H1 (cell line): Measurements from ENCODE around the gene TMEM185B. TPM values are rescaled to one million over a fixed set of nuclear protein-coding genes. Genes with fewer than 3 reads are reported as not detected.

ENCODE experiments used
- BRCA1 ChIP-seq: IDR thresholded peaks from 2 replicates; pipeline ENCODE4 v1.6.1; 2012; ENCODE audit warnings: low read depth, low read length, improper control_type of control experiment
- CEBPB ChIP-seq: IDR thresholded peaks from 2 replicates; pipeline ENCODE4 v1.6.1; 2012; ENCODE audit warnings: low read depth, low read length
- CHD1 ChIP-seq: IDR thresholded peaks from 2 replicates; pipeline ENCODE4 v1.6.1; 2012; ENCODE audit warnings: low read depth, low read length, improper control_type of control experiment
- CTBP2 ChIP-seq: IDR thresholded peaks from 2 replicates; pipeline ENCODE4 v1.7.0; 2011; ENCODE audit warnings: borderline replicate concordance, mild to moderate bottlenecking, moderate library complexity, mixed read lengths, low read length; ENCODE audit not compliant: insufficient read depth, insufficient read length
- EGR1 ChIP-seq: IDR thresholded peaks from 2 replicates; pipeline ENCODE4 v1.6.1; 2011; ENCODE audit warnings: low read depth, low read length, borderline replicate concordance
- EZH2 ChIP-seq: fragments of 200-600 bp; sonication (generic); IDR thresholded peaks from 2 replicates; pipeline ENCODE4 v1.7.1; 2012; ENCODE audit warnings: low read depth, mild to moderate bottlenecking, moderate library complexity, low read length, inconsistent platforms; ENCODE audit not compliant: severe bottlenecking
- GTF2F1 ChIP-seq: IDR thresholded peaks from 2 replicates; pipeline ENCODE4 v1.6.1; 2012; ENCODE audit warnings: low read depth, low read length, improper control_type of control experiment, borderline replicate concordance
- HDAC2 ChIP-seq, 2 experiments: fragments of 300-600 bp in 1 of 2; sonication (generic) in 1 of 2; IDR thresholded peaks; 2 replicates each; pipeline ENCODE4 v1.6.1; 2011 to 2012; ENCODE audit warnings: low read depth in 2 of 2, low read length in 2 of 2, mild to moderate bottlenecking in 2 of 2, moderate library complexity in 2 of 2, borderline replicate concordance in 1 of 2, inconsistent platforms in 1 of 2
- JUND ChIP-seq: IDR thresholded peaks from 2 replicates; pipeline ENCODE4 v1.6.1; 2011; ENCODE audit warnings: mild to moderate bottlenecking, improper control_type of control experiment, low read length
- KDM1A ChIP-seq: fragments of 200-600, 300-600 bp; sonication (generic); IDR thresholded peaks from 2 replicates; pipeline ENCODE4 v1.7.1; 2016; ENCODE audit warnings: mild to moderate bottlenecking, low read length, borderline replicate concordance
- KDM4A ChIP-seq: IDR thresholded peaks from one replicate; pipeline ENCODE4 v1.7.1; 2012; ENCODE audit warnings: low read depth, mild to moderate bottlenecking, moderate library complexity, low read length, inconsistent platforms; ENCODE audit not compliant: severe bottlenecking
- PHF8 ChIP-seq: fragments of 200-600 bp; sonication (generic); conservative IDR thresholded peaks from 2 replicates; pipeline ENCODE4 v1.7.1; 2012; ENCODE audit warnings: low read depth, mild to moderate bottlenecking, inconsistent platforms, low read length, moderate library complexity
- POU5F1 ChIP-seq: IDR thresholded peaks from 2 replicates; pipeline ENCODE4 v1.6.1; 2011; ENCODE audit warnings: low read depth, mild to moderate bottlenecking, low read length, moderate library complexity
- RBBP5 ChIP-seq: IDR thresholded peaks from 2 replicates; pipeline ENCODE4 v1.7.1; 2012; ENCODE audit warnings: low read depth, mild to moderate bottlenecking, inconsistent platforms, low read length, moderate library complexity, borderline replicate concordance
- SIX5 ChIP-seq: IDR thresholded peaks from 2 replicates; pipeline ENCODE4 v1.6.1; 2011; ENCODE audit warnings: mild to moderate bottlenecking, low read depth, low read length
- TAF7 ChIP-seq: optimal IDR thresholded peaks from 2 replicates; pipeline ENCODE3; 2011; ENCODE audit warnings: low read depth, mild to moderate bottlenecking, inconsistent platforms, low read length, moderate library complexity, borderline replicate concordance
- TBP ChIP-seq: IDR thresholded peaks from 2 replicates; pipeline ENCODE4 v1.6.1; 2011; ENCODE audit warnings: low read depth, low read length, improper control_type of control experiment
- TCF12 ChIP-seq: IDR thresholded peaks from 2 replicates; pipeline ENCODE4 v1.6.1; 2011; ENCODE audit warnings: low read depth, mild to moderate bottlenecking, low read length
- polyA plus RNA-seq, 7 experiments: library from polyadenylated mRNA; depleted of rRNA in 3 of 7; stranded (reverse) in 5 of 7; unstranded in 2 of 7; fragments of >200 nt in 5 of 7; fragments of 200-250 nt in 2 of 7; gene quantifications; 1 replicate in 5 of 7; 2 replicates in 1 of 7; 4 replicates in 1 of 7; pipeline versions ENCODE4 v1.2.1 to v1.2.3, GENCODE V29; 2011 to 2013; ENCODE audit warnings: missing spikeins in 2 of 7, mixed read lengths in 2 of 7
- total RNA-seq: library from RNA; stranded (reverse); fragmentation: NEBNext Ultra II Directional; extraction: Animal tissue kit (Norgen Biotek cat#: 25700); gene quantifications from 2 replicates; pipeline ENCODE4 v1.2.1, GENCODE V29; 2021
- TF ChIP-seq, protein P1 (sequence below): IDR thresholded peaks from 2 replicates; pipeline ENCODE4 v1.6.1; 2012; ENCODE audit warnings: low read length, inconsistent platforms
- TF ChIP-seq, protein P2 (sequence below): IDR thresholded peaks from 2 replicates; pipeline ENCODE4 v1.6.1; 2012; ENCODE audit warnings: inconsistent platforms
- TF ChIP-seq, protein P3 (sequence below): IDR thresholded peaks from 2 replicates; pipeline ENCODE4 v1.6.1; 2012; ENCODE audit warnings: inconsistent platforms

Gene TMEM185B
- total and polyA plus RNA-seq, 2 of the 8 experiments (the other 6 are each of a cell fraction or from before 2014, with no cell fraction given): 13.5 to 14.0 TPM

DNA sequence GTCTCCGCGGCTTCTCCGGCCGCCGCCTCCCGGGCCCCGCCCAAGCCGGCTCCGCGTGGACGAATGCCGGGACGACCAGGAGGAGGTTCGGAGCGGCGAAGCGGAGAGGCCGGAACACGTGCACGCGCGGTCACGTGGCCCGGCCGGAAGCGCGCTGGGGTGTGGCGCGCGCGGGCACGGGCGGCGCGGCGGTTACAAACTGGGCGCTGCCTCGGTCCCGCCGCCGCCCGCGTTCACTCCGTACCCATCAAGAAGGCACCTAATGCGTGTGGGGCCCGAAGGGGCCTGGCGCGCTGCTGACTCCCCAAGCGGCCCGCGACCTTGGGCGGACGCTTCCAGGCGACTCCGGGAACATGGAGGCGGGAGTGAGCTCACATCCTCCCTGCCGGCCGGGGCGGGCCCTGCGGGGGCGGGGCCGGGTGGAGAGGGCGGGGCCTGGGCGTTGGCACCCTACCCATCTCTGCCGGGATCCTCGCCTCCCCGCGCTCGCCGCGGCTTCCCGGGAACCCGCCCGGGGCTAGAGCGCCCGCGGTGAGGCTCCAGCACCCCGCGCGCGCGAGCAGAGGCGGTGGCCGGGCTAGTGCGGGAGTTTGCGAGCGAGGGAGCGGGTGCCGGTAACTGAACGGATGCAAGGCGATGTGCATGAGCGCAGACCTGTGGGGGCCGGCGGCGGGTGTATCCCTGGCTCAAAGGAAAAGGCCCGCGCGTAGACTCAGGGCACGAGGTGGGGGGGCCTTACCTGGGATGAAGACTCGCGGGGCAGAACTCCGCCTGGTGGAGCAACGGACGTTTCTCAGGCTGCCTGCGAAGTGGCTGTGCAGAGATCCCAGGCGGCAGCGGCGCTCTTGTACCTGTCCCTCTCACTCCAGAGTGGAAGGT lies at the start of gene TMEM185B (continued):
- no peak for TF ChIP-seq CTBP2
- TF ChIP-seq RBBP5: peak; percentile 86
- TF ChIP-seq BRCA1: no peak
- peak; percentile 100 for TF ChIP-seq KDM4A
- no peak for TF ChIP-seq POU5F1
- TF ChIP-seq CEBPB: no peak
- TF ChIP-seq KDM1A: peak; percentile 18; the same call in 1 of the 2 replicates
- no peak for TF ChIP-seq TAF7
- TF ChIP-seq HDAC2 (IDR thresholded peaks at IDR 0.05; ENCODE audit: borderline replicate concordance in 1 of 2, low read depth in 2 of 2, low read length in 2 of 2): no peak
- no peak for TF ChIP-seq EZH2
- no peak for TF ChIP-seq JUND
- TF ChIP-seq TBP: peak; percentile 47; the same call in 1 of the 2 replicates
- TF ChIP-seq EGR1: no peak
- TF ChIP-seq, protein P1, sequence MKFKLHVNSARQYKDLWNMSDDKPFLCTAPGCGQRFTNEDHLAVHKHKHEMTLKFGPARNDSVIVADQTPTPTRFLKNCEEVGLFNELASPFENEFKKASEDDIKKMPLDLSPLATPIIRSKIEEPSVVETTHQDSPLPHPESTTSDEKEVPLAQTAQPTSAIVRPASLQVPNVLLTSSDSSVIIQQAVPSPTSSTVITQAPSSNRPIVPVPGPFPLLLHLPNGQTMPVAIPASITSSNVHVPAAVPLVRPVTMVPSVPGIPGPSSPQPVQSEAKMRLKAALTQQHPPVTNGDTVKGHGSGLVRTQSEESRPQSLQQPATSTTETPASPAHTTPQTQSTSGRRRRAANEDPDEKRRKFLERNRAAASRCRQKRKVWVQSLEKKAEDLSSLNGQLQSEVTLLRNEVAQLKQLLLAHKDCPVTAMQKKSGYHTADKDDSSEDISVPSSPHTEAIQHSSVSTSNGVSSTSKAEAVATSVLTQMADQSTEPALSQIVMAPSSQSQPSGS: no peak
- TF ChIP-seq PHF8: peak; percentile 91
- peak; percentile 46; the same call in 1 of the 2 replicates for TF ChIP-seq GTF2F1
- TF ChIP-seq TCF12: no peak
- TF ChIP-seq CHD1: no peak
- TF ChIP-seq, protein P2, sequence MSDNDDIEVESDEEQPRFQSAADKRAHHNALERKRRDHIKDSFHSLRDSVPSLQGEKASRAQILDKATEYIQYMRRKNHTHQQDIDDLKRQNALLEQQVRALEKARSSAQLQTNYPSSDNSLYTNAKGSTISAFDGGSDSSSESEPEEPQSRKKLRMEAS: peak; percentile 99
- TF ChIP-seq, protein P3, sequence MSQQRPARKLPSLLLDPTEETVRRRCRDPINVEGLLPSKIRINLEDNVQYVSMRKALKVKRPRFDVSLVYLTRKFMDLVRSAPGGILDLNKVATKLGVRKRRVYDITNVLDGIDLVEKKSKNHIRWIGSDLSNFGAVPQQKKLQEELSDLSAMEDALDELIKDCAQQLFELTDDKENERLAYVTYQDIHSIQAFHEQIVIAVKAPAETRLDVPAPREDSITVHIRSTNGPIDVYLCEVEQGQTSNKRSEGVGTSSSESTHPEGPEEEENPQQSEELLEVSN: peak; percentile 97
- TF ChIP-seq SIX5: no peak
